Neural cell (in vitro differentiated cells): ENCODE data around the gene TAOK2. TPM values are rescaled to one million over a fixed set of nuclear protein-coding genes. Genes with fewer than 3 reads are reported as not detected.
"Not testable (repeated sequence)": the region's sequence is repeated elsewhere in the genome, so short reads cannot be mapped to it uniquely, and the experiment has no call there.

Source experiments
- H2AFZ ChIP-seq: fragments of 200-600, 300-800 bp; sonication (generic), shearing (Covaris generic); 2 replicates; pipeline ENCODE4 v1.6.0; 2014; ENCODE audit warnings: low read depth, mild to moderate bottlenecking, antibody characterized with exemption, low read length, moderate library complexity
- H3F3A ChIP-seq: fragments of 200-600 bp; shearing (Covaris generic); 2 replicates; pipeline ENCODE4 v1.6.1; 2016; ENCODE audit warnings: mild to moderate bottlenecking, moderate library complexity, mixed read lengths, antibody characterized with exemption, low read length; ENCODE audit not compliant: insufficient read depth, poor library complexity, severe bottlenecking
- H3K27ac ChIP-seq: fragments of 200-600, 300-800 bp; sonication (generic), shearing (Covaris generic); 2 replicates; pipeline ENCODE4 v1.5.1; 2014; ENCODE audit warnings: mild to moderate bottlenecking, low read length, moderate library complexity
- H3K27me3 ChIP-seq: fragments of 300-800, 200-600 bp; sonication (generic), shearing (Covaris generic); 2 replicates; pipeline ENCODE4 v1.6.0; 2014; ENCODE audit warnings: mild to moderate bottlenecking, low read depth, low read length, moderate library complexity; ENCODE audit not compliant: insufficient read depth
- H3K36me3 ChIP-seq: fragments of 300-800, 200-600 bp; sonication (generic), shearing (Covaris generic); 2 replicates; pipeline ENCODE4 v1.5.1; 2014; ENCODE audit warnings: mild to moderate bottlenecking, antibody characterized with exemption, low read length, moderate library complexity; ENCODE audit not compliant: insufficient read depth
- H3K4me2 ChIP-seq: fragments of 300-800, 200-600 bp; sonication (generic), shearing (Covaris generic); 2 replicates; pipeline ENCODE4 v1.6.0; 2014; ENCODE audit warnings: mild to moderate bottlenecking, low read length
- H3K4me3 ChIP-seq: fragments of 300-800, 200-600 bp; sonication (generic), shearing (Covaris generic); 2 replicates; pipeline ENCODE4 v1.5.1; 2014; ENCODE audit warnings: mild to moderate bottlenecking, low read length, moderate library complexity
- H3K79me2 ChIP-seq: fragments of 200-600 bp; shearing (Covaris generic); replicated peaks from 2 replicates; pipeline ENCODE4 v1.6.0; 2014; ENCODE audit warnings: mild to moderate bottlenecking, low read length, moderate library complexity; ENCODE audit not compliant: insufficient read depth
- H3K9ac ChIP-seq: fragments of 300-800, 200-600 bp; sonication (generic), shearing (Covaris generic); 2 replicates; pipeline ENCODE4 v1.6.1; 2016; ENCODE audit warnings: mild to moderate bottlenecking, low read length, mixed read lengths
- H3K9me2 ChIP-seq: fragments of 200-600 bp; shearing (Covaris generic); 2 replicates; pipeline ENCODE4 v1.6.1; 2016; ENCODE audit warnings: mild to moderate bottlenecking, low read length, mixed read lengths; ENCODE audit not compliant: insufficient read depth
- H3K9me3 ChIP-seq: fragments of 200-600, 300-800 bp; sonication (generic), shearing (Covaris generic); 2 replicates; pipeline ENCODE4 v1.6.1; 2016; ENCODE audit warnings: mild to moderate bottlenecking, mixed run types, low read length, moderate library complexity, mixed read lengths
- H4K20me1 ChIP-seq: fragments of 200-600 bp; shearing (Covaris generic); 2 replicates; pipeline ENCODE4 v1.6.1; 2016; ENCODE audit warnings: mild to moderate bottlenecking, mixed run types; ENCODE audit not compliant: insufficient read depth
- CTCF ChIP-seq: fragments of 450-650 bp; IDR thresholded peaks from 2 replicates; pipeline ENCODE4 v1.5.1; 2014; ENCODE audit warnings: antibody characterized with exemption, mild to moderate bottlenecking, moderate library complexity; ENCODE audit not compliant: poor library complexity, severe bottlenecking
- EP300 ChIP-seq: fragments of 450-650 bp; conservative IDR thresholded peaks from 2 replicates; pipeline ENCODE4 v1.6.1; 2014; ENCODE audit warnings: antibody characterized with exemption, mild to moderate bottlenecking, moderate library complexity; ENCODE audit not compliant: poor library complexity, severe bottlenecking
- EZH2 ChIP-seq: fragments of 200-600, 300-800 bp; shearing (Covaris generic), sonication (generic); IDR thresholded peaks from 2 replicates; pipeline ENCODE4 v1.6.1; 2014; ENCODE audit warnings: antibody characterized with exemption, low read length, borderline replicate concordance, mild to moderate bottlenecking; ENCODE audit not compliant: insufficient read depth, poor library complexity, severe bottlenecking
- MXI1 ChIP-seq: fragments of 450-650 bp; conservative IDR thresholded peaks from 2 replicates; pipeline ENCODE4 v1.6.1; 2014; ENCODE audit warnings: antibody characterized with exemption, mild to moderate bottlenecking; ENCODE audit not compliant: poor library complexity, severe bottlenecking
- POLR2AphosphoS5 ChIP-seq: IDR thresholded peaks from 2 replicates; pipeline ENCODE4 v1.6.1; 2012
- RAD21 ChIP-seq: fragments of 450-650 bp; conservative IDR thresholded peaks from 2 replicates; pipeline ENCODE4 v1.6.1; 2014; ENCODE audit warnings: antibody characterized with exemption, mild to moderate bottlenecking, moderate library complexity
- REST ChIP-seq: IDR thresholded peaks from 2 replicates; pipeline ENCODE4 v1.6.1; 2012; ENCODE audit warnings: borderline replicate concordance
- SMC3 ChIP-seq: fragments of 450-650 bp; conservative IDR thresholded peaks from 2 replicates; pipeline ENCODE4 v1.6.1; 2014; ENCODE audit warnings: antibody characterized with exemption, mild to moderate bottlenecking, moderate library complexity; ENCODE audit not compliant: poor library complexity
- TAF1 ChIP-seq: IDR thresholded peaks from 2 replicates; pipeline ENCODE4 v1.6.1; 2012; ENCODE audit warnings: low read depth
- polyA plus RNA-seq: library from polyadenylated mRNA; depleted of rRNA; stranded (reverse); fragments of >200 nt; gene quantifications from 2 replicates; pipeline ENCODE4 v1.2.3, GENCODE V29; 2014

The TAOK2 gene
- polyA plus RNA-seq, 1 donor from 2014 or later = 62.7 TPM

- H3K9me3 ChIP-seq = no peaks in the 10 kb centered on the region
- H4K20me1 ChIP-seq = no peaks in the 10 kb centered on the region
- no peaks in the 10 kb centered on the region for H3K27me3 ChIP-seq
- TF ChIP-seq REST = no peak
- no peak for TF ChIP-seq EP300
- TF ChIP-seq TAF1 = no peak
- no peak for TF ChIP-seq SMC3
- TF ChIP-seq POLR2AphosphoS5 = no peak
- no peak for TF ChIP-seq CTCF
- no peak for TF ChIP-seq EZH2
- no peak for TF ChIP-seq RAD21
- TF ChIP-seq MXI1 = no peak
- peak overlapping the region; percentile 82 for H3K9ac ChIP-seq
- peaks cover 9% of the 10 kb centered on the region for H3K79me2 ChIP-seq
- peak overlapping the region; percentile 84 for H3K27ac ChIP-seq
- no peak overlapping the region for H2AFZ ChIP-seq
- H3K9me2 ChIP-seq = no peaks in the 10 kb centered on the region
- no peaks in the 10 kb centered on the region for H3K36me3 ChIP-seq
- peak overlapping the region; percentile 71 for H3K4me2 ChIP-seq
- H3F3A ChIP-seq = peaks cover 3% of the 10 kb centered on the region
- H3K4me3 ChIP-seq = peak overlapping the region; percentile 94
Observed at GRCh38 chr16:29927070-29927905, 46.4 kb upstream of the TAOK2 start.

GRCh38 chr16:29931750-29932149 is 41.9 kb upstream of the TAOK2 start:
- not testable (repeated sequence) for H3K4me2 ChIP-seq, H3K36me3 ChIP-seq, H3K4me3 ChIP-seq, H3K79me2 ChIP-seq, H3K9ac ChIP-seq, H3K9me3 ChIP-seq, H3F3A ChIP-seq, H3K27me3 ChIP-seq, H3K9me2 ChIP-seq, H4K20me1 ChIP-seq, H2AFZ ChIP-seq, H3K27ac ChIP-seq
